Measurements from ENCODE around the gene USP14. TPM values are rescaled to one million over a fixed set of nuclear protein-coding genes. Genes with fewer than 3 reads are reported as not detected.

The USP14 gene
- total and polyA plus RNA-seq, 4 donors = 30.9 to 74.0 (median 54.1) TPM

Small RNAs within 50 kb of the gene (small RNA-seq; reads per million reads assigned to genes)
- not detected for gene MIR8078 (ENCODE audit: low replicate concordance)

Other genes with a start within 250 kb of the USP14 start
- gene TUBB8B, start 108.9 kb upstream of the USP14 start, total RNA-seq = under 1 TPM in 1 of 2 donors, not detected in 1; 0.11 TPM
- under 1 TPM in 1 of 2 donors, not detected in 1; 0.65 TPM for gene TUBB8B, start 108.9 kb upstream of the USP14 start, polyA plus RNA-seq (ENCODE audit: insufficient read length in 2 of 2)
- 10 to 100 TPM; 64.0 to 81.6 TPM for gene THOC1, start 109.5 kb downstream of the USP14 start, total RNA-seq
- gene THOC1, start 109.5 kb downstream of the USP14 start, polyA plus RNA-seq (ENCODE audit: insufficient read length in 2 of 2) = 10 to 100 TPM; 61.0 to 70.4 TPM